ENCODE data around the gene COA8. TPM values are rescaled to one million over a fixed set of nuclear protein-coding genes. Genes with fewer than 3 reads are reported as not detected.
A peak's percentile ranks its signal among the peaks of the same experiment; 100 is the strongest.
"Not testable (repeated sequence)": the region's sequence is repeated elsewhere in the genome, so short reads cannot be mapped to it uniquely, and the experiment has no call there.

Gene COA8
- polyA plus RNA-seq, 1 donor = 44.2 TPM

DNA sequence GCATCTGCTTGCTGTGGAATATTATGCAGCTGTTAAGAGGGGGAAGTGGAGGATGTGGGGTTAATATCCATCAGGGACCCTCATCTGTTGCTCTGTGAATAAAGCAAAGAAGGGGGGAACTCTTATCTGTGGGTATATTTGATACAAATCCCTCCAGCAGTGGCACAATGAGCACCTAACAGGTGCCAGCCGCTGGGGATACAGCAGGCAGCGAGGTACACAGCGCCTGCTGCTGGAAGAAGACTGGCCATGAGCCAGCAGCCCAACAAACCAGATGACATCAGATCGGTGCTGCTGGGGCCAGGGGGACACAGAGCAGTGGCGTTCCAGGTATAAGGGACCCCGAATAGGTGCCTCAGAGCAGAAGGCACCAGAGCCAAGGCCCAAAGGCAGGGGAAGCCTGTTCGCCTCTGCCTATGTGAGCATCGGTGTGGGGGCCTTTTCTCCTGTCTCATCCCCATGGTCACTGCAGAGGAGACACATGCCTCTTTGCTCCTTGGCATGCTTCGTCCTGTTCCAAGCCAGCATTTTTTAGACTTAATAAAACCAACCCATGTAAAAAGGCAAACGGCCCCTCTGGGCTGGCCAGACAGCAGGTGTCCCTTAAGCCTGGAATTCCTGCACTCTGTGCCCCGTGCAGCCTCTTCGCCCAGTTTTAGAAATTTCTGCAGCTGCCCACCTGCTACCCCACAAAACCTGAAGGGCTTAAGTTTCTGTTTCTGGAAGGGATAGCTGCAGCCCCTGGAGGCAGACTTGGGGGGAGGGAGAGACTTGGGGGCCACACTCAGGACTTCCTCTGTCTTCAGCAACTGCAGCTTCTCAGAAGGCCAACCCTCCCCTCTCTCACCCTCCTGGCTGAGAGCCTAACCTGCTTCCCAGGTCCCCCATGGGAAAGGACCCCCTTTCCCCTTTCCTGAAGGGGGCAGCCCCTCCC, 38.5 kb upstream of the COA8 start:
- DNase-seq = no peak

DNA sequence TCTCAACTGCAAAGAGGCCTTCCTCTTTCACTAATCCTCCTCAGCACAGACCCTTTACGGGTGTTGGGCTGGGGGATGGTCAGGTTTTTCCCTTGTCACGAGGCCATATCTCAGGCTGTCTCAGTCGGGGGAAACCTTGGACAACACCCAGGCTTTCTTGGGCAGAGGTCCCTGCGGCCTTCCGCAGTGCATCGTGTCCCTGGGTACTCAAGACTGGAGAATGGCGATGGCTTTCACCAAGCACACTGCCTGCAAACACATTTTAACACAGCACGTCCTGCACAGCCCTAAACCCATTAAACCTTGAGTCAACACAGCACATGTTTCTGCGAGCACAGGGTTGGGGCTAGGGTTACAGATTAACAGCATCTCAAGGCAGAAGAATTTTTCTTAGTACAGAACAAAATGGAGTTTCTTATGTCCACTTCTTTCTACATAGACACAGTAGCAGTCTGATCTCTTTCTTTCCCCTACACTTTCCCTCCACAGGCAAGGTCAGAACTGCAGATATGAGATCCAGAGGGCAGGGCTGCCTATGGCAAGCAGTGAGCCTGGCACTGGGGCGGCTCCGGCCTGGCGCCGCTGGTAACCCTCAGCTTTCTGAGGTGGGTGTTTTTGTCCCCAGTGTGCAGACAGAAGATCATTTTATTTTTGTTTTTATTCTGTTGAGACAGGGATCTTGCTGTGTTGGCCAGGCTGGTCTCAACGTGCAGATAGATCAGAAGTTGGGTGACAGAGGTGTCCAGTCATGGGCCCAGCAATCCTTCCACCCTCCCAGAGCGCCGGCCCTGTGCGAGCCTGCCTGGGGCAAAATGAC, 37.1 kb upstream of the COA8 start:
- DNase-seq = not testable (repeated sequence)

DNA sequence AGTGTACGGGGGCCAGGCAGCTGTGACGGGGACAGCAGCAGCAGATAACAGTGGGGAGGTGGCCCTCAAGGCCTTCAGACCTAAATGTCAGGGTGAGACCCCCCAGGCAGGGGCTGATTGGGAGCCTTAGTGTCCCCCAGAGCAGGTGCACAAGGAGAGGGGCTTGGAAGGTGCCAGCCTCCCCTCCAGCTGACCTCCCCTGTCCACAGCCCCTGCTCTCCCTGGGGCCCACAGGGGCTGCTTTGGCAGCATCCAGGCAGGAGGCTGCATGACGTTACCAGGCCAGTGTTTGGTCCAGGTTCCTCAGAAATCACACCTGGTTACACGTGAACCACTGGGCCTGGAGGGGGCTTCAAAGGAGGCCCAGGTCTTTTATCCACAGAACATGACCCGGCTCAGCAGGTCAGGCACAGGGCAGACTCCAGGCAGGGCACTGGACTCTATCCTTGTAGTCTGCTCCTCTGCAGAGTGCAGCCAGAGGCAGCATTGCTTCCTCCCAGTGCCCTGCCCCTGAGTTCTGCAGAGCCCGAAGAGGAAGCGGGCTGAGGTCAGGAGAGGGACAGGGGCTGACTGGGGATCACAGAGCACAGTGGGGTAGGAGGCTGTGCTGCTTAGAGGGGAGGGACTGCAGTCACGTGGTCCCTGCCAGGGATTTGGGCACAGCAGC, 36.4 kb upstream of the COA8 start:
- no peak for DNase-seq

DNA sequence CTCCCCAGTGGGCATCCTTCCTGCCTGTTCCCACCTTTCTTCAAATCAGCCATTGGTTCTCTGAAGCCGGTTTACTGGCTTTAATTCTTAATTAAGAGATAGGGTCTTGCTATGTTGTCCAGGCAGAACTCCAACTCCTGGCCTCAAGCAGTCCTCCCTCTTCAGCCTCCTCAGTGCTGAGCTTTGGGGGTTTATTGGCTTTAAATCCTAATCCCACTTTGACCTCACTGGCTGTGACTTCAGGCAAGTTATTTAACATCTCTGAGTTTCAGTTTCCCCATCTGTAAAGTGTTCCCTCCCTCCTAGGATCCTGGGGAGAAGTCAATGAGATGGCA, 35.9 kb upstream of the COA8 start:
- no peak for DNase-seq

DNA sequence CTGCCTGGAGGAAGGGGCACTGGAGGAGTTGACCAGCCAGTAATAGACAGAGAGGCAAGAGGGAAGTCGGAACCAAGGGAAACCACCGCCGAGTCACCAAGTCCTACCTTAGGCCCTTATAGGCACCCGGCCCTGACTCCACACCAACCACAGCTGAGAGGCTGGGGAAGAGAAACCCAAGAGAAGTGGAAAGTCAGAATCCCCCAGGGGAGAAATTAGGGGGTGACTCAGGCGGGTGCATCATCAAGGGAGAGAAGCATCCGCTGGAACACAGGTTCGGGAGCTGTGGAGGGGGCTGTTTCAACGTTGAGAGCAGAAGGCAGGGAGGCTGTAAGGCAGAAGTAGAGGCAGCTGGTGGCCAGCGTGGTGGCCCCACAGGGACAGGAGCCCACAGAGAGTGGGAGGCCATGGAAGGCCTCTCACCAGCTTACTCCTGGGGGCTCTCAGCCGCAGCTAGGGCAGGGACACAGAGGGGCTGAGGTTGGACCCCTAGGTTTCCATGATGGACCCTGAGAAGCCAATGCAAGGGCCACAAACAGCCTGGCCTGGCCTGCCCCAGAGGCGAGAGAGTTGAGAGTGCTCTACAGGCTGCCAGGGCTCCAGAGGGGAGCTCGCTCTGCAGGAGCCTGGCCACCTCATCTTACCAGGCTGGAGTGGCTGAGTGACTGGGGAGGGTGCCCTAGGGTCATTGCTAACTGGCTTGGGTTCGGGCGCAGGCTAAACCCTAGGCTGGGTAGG, 35.2 kb upstream of the COA8 start:
- no peak for DNase-seq

DNA sequence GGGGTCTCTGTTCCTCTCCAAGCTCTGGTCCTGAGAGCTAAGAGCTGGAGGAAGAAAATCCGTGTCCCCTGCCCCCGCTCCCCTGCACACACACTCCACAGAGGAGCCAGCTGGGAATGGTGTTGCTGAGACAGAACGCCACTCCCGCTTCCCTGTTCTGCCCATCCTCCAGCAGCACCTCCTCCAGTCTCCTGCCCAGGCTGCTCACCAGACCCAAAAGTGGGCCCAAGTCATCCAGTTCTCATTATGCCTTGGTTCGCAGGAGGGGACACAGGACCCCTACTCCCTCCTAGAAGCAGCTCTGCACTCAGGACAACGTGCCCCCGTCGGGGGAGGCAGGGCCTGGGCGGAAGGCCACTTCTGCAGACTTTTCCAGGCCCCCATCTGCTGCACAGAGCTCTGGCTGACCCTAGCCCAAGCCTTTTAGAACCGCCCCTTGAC, 34.6 kb upstream of the COA8 start:
- DNase-seq = no peak

DNA sequence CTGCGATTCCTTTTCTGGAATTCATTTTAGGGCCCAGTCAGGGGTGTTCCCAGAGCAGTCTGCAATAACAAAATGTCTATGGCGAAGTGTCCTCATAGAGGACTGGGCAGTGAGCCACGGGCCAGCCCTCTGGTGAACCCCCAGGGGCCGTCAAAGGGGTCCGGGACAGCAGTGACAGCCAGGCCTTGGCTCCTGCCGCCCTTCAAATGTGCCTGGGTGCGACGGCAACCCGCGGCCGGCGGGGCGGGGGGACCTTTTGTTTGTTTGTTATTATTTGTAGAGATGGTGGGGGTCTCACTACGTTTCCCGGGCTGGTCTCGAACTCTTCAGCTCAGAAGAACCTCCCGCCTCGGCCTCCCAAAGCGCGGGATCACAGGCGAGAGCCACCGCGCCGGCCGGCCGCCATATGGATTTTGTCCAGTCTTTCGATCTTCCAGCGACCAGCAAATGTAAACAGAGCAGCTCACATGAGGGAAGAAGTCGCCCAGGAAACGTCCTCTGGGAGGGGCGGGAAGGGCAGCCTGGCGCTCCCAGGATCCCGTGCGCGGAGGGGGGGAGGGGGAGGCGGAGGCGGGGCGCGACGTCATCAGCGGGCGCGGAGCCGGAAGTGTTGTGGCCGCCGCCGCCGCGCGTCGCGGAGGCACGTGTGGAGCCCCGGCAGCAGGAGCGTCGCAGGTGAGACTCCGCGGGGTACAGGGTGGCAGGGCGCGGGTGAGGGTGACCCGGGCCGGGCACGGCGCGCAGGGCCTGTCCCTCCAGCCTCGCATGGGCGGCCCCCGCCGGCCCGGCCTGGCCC, 34.0 kb upstream of the COA8 start, which contains the start of gene TRMT61A:
Gene TRMT61A, plus strand, starts transcription at position 610 of the 796 bp plus-strand sequence. CDS start 783 bp downstream, outside the sequence.
- peak; percentile 87 for DNase-seq

GRCh38 chr14:103529383-103530365, 33.1 kb upstream of the COA8 start:
- DNase-seq = no peak

GRCh38 chr14:103530390-103530789, 32.4 kb upstream of the COA8 start:
- DNase-seq = no peak

DNA sequence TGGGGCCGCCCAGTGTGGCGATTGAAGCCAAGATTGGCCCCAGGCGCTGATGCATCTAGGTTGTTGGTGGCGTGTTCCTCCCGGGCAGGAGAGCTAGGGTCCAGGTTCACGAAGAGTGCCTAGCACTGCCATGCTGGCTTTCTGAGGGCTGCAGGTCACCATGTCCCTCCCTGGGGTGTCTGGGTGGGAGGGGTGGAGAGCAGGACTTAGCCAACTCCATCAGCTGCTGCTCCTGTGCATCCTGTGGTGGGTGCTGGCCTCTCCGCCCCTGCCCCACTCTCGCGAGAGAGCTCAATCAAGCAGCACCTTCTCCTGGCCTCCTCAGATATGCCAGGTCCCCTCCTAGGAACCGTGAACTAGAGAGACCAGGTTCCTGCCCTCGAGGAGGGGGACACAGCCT, 31.9 kb upstream of the COA8 start:
- no peak for DNase-seq

GRCh38 chr14:103531421-103532215, 31.1 kb upstream of the COA8 start:
- DNase-seq = no peak

DNA sequence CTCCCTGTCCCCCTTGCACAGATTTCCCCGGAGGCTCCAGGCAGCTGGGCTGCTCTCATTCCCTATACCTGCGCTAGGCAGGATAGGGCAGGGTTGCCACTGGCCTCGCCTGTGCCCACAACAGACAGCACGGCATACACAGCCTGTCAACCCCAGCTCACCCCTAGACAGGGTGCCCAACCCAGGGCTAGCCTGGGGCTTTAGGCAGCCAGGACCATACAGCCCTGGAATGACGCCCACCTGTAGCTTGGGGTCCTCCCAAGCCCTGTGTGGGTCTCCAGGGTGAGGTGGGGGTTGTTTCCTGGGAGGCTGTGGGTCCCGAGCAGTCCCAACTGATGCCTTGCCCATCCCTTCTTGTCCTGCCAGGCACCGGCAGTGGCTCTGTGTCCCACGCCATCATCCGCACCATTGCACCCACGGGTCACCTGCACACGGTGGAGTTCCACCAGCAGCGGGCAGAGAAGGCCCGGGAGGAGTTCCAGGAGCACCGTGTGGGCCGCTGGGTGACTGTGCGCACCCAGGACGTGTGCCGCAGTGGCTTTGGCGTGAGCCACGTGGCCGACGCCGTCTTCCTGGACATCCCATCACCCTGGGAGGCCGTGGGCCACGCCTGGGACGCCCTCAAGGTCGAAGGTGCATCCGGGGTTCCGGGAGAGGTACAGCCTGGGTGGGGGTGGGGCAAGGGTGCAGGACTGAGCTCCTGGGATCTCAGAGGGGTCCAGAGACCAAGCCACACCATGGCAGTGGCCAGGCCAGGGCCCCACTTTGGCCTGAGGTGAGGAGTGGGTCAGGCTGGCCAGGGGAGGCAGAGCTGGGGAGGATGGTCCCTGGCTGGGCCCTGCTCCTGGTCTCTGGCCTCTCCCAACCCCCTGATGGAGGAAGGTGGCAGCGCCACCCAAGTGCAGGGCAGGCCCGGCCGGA, 30.3 kb upstream of the COA8 start:
- no peak for DNase-seq

GRCh38 chr14:103533137-103533998, 29.4 kb upstream of the COA8 start:
- no peak for DNase-seq

- DNase-seq = no peak
Observed at GRCh38 chr14:103533999-103534575, 28.7 kb upstream of the COA8 start.

- no peak for DNase-seq
Observed at GRCh38 chr14:103534576-103535061, 28.1 kb upstream of the COA8 start.

Data from left kidney (tissue), 2 donors.